Activated CD4-positive, alpha-beta T cell treated with anti-CD3 and anti-CD28 coated beads, Interleukin-2, amount 10 ng/mL, durations not matched to agents 7 days and 5 days (primary cell): ENCODE results near the gene SPATC1L. TPM values are rescaled to one million over a fixed set of nuclear protein-coding genes. Genes with fewer than 3 reads are reported as not detected.
"Not testable (repeated sequence)": the region's sequence is repeated elsewhere in the genome, so short reads cannot be mapped to it uniquely, and the experiment has no call there.

ENCODE experiments used
- CTCF ChIA-PET: fragments of 350-600 bp; sonication (Branson Sonifier 250); formaldehyde crosslinking; loops from one replicate; lab custom pipeline; 2021; ENCODE audit warnings: antibody characterized with exemption; lab: Charles Lee
- POLR2A ChIA-PET: fragments of 350-600 bp; sonication (Branson Sonifier 250); formaldehyde crosslinking; loops from one replicate; lab custom pipeline; 2021; ENCODE audit warnings: antibody characterized with exemption; lab: Charles Lee
- DNase-seq: peaks from one replicate; pipeline ENCODE4 v3.0.0-alpha.2; 2020
- H3K27ac Mint-ChIP-seq: one replicate; pipeline ENCODE4 v1.8.0; 2021; ENCODE audit warnings: mild to moderate bottlenecking, moderate library complexity, mixed read lengths
- H3K27me3 Mint-ChIP-seq: one replicate; pipeline ENCODE4 v1.8.0; 2021; ENCODE audit warnings: mixed read lengths
- H3K36me3 Mint-ChIP-seq: one replicate; pipeline ENCODE4 v1.8.0; 2021; ENCODE audit warnings: low read depth, mixed read lengths
- H3K4me1 Mint-ChIP-seq: one replicate; pipeline ENCODE4 v1.8.0; 2021; ENCODE audit warnings: mixed read lengths
- H3K4me3 Mint-ChIP-seq: one replicate; pipeline ENCODE4 v1.8.0; 2021; ENCODE audit warnings: mild to moderate bottlenecking, moderate library complexity, mixed read lengths
- H3K9me3 Mint-ChIP-seq: one replicate; pipeline ENCODE4 v1.8.0; 2021; ENCODE audit warnings: mixed read lengths
- total RNA-seq, 2 experiments: library from RNA; stranded (reverse); gene quantifications; one replicate each; pipeline ENCODE4 v1.2.3, GENCODE V29; 2021

The SPATC1L gene
- total RNA-seq, result 1 to 10 TPM; 6.1 to 6.3 TPM

DNA sequence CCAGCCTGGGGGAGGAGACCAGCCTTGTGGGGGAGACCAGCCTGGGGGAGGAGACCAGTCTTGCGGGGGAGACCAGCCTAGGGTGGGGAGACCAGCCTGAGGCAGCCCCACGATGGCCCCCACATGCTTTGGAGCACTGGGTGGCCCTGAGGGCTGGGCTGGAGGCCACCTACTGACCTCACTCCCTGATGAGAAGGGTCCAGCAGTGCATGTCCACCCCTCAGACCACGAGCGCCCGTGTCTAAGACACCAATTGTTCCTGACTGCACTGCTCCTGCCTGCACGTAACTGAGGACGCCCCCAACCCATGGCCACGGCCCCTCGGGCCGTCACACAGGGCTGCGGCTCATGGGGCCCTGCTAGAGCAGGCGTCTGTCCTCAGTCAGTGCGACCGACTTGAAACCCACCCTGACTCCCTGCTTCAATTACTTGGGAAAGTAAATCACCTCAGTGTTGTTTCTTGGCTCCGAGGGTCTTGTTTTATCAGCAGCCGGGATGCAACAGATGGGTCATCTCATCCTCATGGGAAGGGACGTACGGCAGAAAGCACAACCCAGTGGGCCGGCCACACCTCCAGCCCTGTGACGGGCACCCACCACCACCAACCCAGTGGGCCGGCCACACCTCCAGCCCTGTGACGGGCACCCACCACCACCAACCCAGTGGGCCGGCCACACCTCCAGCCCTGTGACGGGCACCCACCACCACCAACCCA lies at the start of gene SPATC1L:
TSS of gene SPATC1L (minus strand) at position 550 of the 715 bp plus-strand sequence. CDS start 1,643 bp downstream, outside the sequence.
- H3K4me3 Mint-ChIP-seq, result peak within 1 kb of the TSS; percentile 74
- POLR2A ChIA-PET, result no interaction called here
- peaks cover 10% of the 10 kb centered on the region for H3K27me3 Mint-ChIP-seq
- H3K36me3 Mint-ChIP-seq, result no peaks in the 10 kb centered on the region
- H3K27ac Mint-ChIP-seq, result peak within 1 kb of the TSS; percentile 69
- CTCF ChIA-PET, result no interaction called here
- no peaks in the 10 kb centered on the region for H3K9me3 Mint-ChIP-seq
- DNase-seq, result peak; percentile 41
- peaks cover 14% of the 10 kb centered on the region for H3K4me1 Mint-ChIP-seq

DNA sequence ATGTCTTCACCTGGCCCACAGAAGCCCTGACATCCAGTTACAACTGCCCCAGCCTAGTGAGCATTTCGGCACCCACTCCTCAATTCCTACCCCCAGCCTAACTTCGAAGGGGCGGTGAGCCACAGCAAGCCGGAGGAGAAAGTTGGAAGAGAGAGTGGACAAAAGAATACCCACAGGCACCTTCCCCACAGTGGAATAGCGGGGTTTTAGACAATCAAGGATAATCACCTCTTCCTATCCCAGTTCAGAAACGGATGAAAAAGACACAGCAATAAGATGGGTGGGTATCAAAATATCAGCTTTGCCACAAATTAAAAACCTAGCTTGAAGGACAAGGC lies 45.6 kb upstream of the SPATC1L start:
- Mint-ChIP-seq H3K36me3 (peaks cover 51% of the 10 kb centered on the region), H3K4me3 (peak overlapping the region; percentile 98), H3K27ac (peak overlapping the region; percentile 82), H3K9me3 (no peaks in the 10 kb centered on the region), H3K27me3 (no peaks in the 10 kb centered on the region), H3K4me1 (peaks cover 65% of the 10 kb centered on the region)
- ChIA-PET CTCF (interaction anchor here (0.7 to 3.1 kb wide), 6 partner anchors 8 to 427 kb away, joined by 3 to 9 read pairs (median 4); no protein-coding TSS in a partner anchor), POLR2A (no interaction called here)
- no peak for DNase-seq

DNA sequence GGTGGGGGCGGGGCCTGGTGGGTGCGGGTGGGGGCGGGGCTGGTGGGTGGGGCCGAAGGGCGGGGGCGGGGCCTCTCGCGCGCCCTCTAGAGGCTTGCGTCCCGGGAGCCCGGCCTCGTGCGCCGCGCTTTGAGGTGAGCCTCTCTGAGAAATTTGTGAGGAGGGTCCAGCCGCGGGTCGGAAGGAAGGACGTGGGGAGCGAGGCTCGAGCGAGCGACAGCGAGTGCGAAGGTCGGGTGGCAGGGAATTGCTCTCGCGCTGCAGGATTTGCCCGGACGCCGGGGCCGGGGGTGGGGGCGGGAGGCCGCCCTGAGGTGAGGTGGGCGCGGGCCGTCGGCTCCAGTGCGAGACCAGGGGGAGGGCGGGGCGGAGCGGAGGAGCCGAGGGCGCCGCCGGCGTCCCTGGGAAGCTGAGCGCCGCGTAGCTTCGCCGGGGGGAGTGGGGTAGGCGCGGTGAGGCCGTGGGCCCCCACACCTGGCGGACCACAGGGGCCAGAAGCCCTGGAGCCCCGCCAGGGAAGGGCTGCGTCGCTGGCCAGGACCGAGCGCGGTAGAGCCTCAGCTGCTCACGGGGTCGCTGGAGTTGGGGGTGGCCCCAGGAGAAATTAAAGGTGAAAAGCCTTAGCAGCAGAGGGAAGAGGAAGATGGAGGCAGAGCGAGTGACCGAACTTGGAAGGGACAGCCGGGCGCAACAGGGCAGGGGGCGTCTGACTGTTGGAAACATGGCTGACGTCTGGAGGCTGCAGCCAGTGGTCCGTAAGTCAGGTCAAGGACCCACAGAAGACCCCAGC lies 45.1 kb upstream of the SPATC1L start:
- Mint-ChIP-seq H3K4me3 (peak overlapping the region; percentile 98), H3K36me3 (peaks cover 46% of the 10 kb centered on the region), H3K27ac (peak overlapping the region; percentile 99), H3K9me3 (no peaks in the 10 kb centered on the region), H3K4me1 (peaks cover 62% of the 10 kb centered on the region), H3K27me3 (no peaks in the 10 kb centered on the region)
- POLR2A ChIA-PET, result no interaction called here
- no peak for DNase-seq
- CTCF ChIA-PET, result interaction anchor here (0.7 to 1.3 kb wide), 3 partner anchors 8 to 428 kb away, joined by 3 to 4 read pairs (median 3); no protein-coding TSS in a partner anchor

DNA sequence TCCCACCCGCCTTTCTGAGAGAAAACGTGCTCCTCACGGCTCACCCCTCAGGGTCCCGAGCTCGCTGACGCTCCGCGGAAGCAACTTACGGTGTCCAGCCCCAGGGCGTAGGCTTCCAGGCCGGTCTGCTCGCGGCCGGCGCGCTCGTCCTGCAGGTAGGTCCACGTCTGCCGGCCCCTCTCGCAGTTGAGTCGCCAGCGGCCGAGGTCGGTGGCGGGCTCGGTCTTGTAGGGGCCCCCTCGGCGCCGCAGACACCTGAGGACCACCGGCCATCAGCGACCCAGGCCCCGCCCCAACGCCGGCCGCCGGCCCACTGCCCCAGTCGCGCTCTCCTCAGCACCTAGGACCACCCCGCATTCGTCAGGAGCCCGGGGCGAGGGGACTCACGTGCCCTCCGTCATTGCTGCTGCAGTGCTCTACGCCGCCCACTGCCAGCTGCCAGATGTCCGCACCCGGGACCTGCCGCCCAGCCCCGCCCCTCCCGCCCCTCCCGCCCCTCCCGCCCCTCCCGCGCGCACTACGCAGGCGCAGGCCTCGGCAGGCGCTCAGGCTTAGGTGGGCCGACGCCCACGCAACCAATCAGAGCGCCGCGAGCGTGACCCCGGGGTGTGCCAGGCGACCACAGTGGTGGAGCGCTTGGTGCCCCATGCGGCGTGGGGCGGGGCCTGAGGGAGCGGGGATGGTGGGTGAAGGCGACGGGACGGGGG lies 44.2 kb upstream of the SPATC1L start, which contains the start of gene LSS:
TSS of gene LSS (minus strand) at position 430 of the 707 bp plus-strand sequence. CDS start at position 401, 29 bp downstream.
- no peaks in the 10 kb centered on the region for H3K27me3 Mint-ChIP-seq
- H3K4me1 Mint-ChIP-seq, result peaks cover 54% of the 10 kb centered on the region
- H3K36me3 Mint-ChIP-seq, result peaks cover 37% of the 10 kb centered on the region
- no peaks in the 10 kb centered on the region for H3K9me3 Mint-ChIP-seq
- peak within 1 kb of the TSS; percentile 99 for H3K27ac Mint-ChIP-seq
- POLR2A ChIA-PET, result no interaction called here
- peak; percentile 98 for DNase-seq
- peak within 1 kb of the TSS; percentile 98 for H3K4me3 Mint-ChIP-seq
- CTCF ChIA-PET, result interaction anchor here (0.6 to 2.1 kb wide), 3 partner anchors 15 to 22 kb away, joined by 3 to 7 read pairs (median 3); no protein-coding TSS in a partner anchor

GRCh38 chr21:46227811-46228344 lies 43.6 kb upstream of the SPATC1L start:
- Mint-ChIP-seq H3K27ac (peak overlapping the region; percentile 71), H3K4me1 (peaks cover 53% of the 10 kb centered on the region), H3K9me3 (no peaks in the 10 kb centered on the region), H3K36me3 (peaks cover 33% of the 10 kb centered on the region), H3K27me3 (no peaks in the 10 kb centered on the region), H3K4me3 (peak overlapping the region; percentile 82)
- CTCF ChIA-PET, result interaction anchor here (0.6 to 2.1 kb wide), 2 partner anchors 16 to 21 kb away, joined by 3 to 7 read pairs; no protein-coding TSS in a partner anchor
- POLR2A ChIA-PET, result no interaction called here
- DNase-seq, result no peak

- DNase-seq, result no peak
- peak overlapping the region; percentile 82 for H3K4me3 Mint-ChIP-seq
- H3K4me1 Mint-ChIP-seq, result peaks cover 53% of the 10 kb centered on the region
- H3K27me3 Mint-ChIP-seq, result no peaks in the 10 kb centered on the region
- CTCF ChIA-PET, result interaction anchor here (2.1 kb wide), 1 partner anchor 17 kb away, joined by 7 read pairs; no protein-coding TSS in a partner anchor
- H3K36me3 Mint-ChIP-seq, result peaks cover 28% of the 10 kb centered on the region
- H3K9me3 Mint-ChIP-seq, result no peaks in the 10 kb centered on the region
- POLR2A ChIA-PET, result no interaction called here
- H3K27ac Mint-ChIP-seq, result peak overlapping the region; percentile 71
Observed at GRCh38 chr21:46226920-46227599, 42.8 kb upstream of the SPATC1L start.

GRCh38 chr21:46226146-46226545 lies 41.9 kb upstream of the SPATC1L start:
- H3K36me3 Mint-ChIP-seq, result peaks cover 21% of the 10 kb centered on the region
- POLR2A ChIA-PET, result no interaction called here
- H3K9me3 Mint-ChIP-seq, result no peaks in the 10 kb centered on the region
- no peaks in the 10 kb centered on the region for H3K27me3 Mint-ChIP-seq
- H3K4me3 Mint-ChIP-seq, result no peak overlapping the region
- CTCF ChIA-PET, result interaction anchor here (0.7 kb wide), 1 partner anchor 357 kb away, joined by 3 read pairs; no protein-coding TSS in a partner anchor
- no peak for DNase-seq
- peaks cover 47% of the 10 kb centered on the region for H3K4me1 Mint-ChIP-seq
- no peak overlapping the region for H3K27ac Mint-ChIP-seq

DNA sequence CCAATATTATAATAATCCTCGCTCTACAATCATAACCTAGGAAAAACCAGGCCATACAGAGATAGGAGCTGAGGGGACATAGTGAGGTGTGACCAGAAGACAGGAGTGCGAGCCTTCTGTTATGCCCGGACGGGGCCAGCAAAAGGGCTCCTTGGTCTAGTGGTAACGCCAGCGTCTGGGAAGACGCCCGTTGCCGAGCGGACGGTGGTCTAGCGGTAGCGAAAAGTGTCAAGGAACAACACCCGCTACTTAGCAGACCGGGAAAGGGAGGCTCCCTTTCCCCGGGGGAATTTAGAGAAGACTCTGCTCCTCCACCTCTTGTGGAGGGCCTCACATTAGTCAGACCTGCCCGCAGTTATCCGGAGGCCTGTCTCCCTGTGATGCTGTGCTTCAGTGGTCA lies 39.4 kb upstream of the SPATC1L start:
- H3K27me3 Mint-ChIP-seq, H3K9me3 Mint-ChIP-seq, CTCF ChIA-PET, H3K4me3 Mint-ChIP-seq, DNase-seq, H3K27ac Mint-ChIP-seq, POLR2A ChIA-PET: not testable (repeated sequence)
- H3K36me3 Mint-ChIP-seq, result peaks cover 14% of the 10 kb centered on the region
- H3K4me1 Mint-ChIP-seq, result peaks cover 31% of the 10 kb centered on the region

GRCh38 chr21:46223217-46223616 lies 39.0 kb upstream of the SPATC1L start:
- Mint-ChIP-seq H3K27me3 (no peaks in the 10 kb centered on the region), H3K4me1 (peaks cover 31% of the 10 kb centered on the region), H3K27ac (no peak overlapping the region), H3K4me3 (no peak overlapping the region), H3K9me3 (no peaks in the 10 kb centered on the region), H3K36me3 (peaks cover 14% of the 10 kb centered on the region)
- CTCF ChIA-PET, result no interaction called here
- POLR2A ChIA-PET, result no interaction called here
- no peak for DNase-seq

- H3K27ac Mint-ChIP-seq, result no peak overlapping the region
- H3K4me1 Mint-ChIP-seq, result peaks cover 26% of the 10 kb centered on the region
- no peak overlapping the region for H3K4me3 Mint-ChIP-seq
- H3K9me3 Mint-ChIP-seq, result no peaks in the 10 kb centered on the region
- ChIA-PET POLR2A (no interaction called here), CTCF (interaction anchor here (0.6 kb wide), 1 partner anchor 108 kb away, joined by 4 read pairs; no protein-coding TSS in a partner anchor)
- no peaks in the 10 kb centered on the region for H3K27me3 Mint-ChIP-seq
- DNase-seq, result no peak
- H3K36me3 Mint-ChIP-seq, result peaks cover 13% of the 10 kb centered on the region
Observed at GRCh38 chr21:46222436-46223116, 38.3 kb upstream of the SPATC1L start.

- Mint-ChIP-seq H3K36me3 (peaks cover 8% of the 10 kb centered on the region), H3K4me3 (no peak overlapping the region), H3K27me3 (no peaks in the 10 kb centered on the region), H3K27ac (no peak overlapping the region), H3K9me3 (no peaks in the 10 kb centered on the region), H3K4me1 (peaks cover 19% of the 10 kb centered on the region)
- POLR2A ChIA-PET, result no interaction called here
- CTCF ChIA-PET, result no interaction called here
- no peak for DNase-seq
Observed at GRCh38 chr21:46221664-46222435, 37.6 kb upstream of the SPATC1L start.
